ENCODE data around the gene ALG5.

The ALG5 gene

DNA sequence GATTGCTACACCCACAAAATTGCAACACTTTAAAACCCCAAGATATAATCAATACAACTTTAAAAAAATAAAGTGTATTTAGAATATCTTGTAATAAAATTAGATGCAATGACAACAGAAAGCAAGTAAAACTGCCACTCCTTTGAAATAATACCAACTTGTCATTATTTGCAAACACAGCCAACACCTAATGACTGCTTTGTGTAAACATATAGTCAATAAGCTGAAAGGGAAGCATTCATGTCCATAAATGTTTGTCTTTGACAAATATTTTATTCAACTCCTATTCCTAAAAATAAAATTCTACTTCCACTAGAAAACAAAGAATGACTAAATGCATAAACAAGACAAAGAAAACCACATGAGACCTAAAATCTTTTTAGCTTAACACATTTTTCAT, 85.7 kb downstream of the ALG5 start:
- DNase-seq = no peak

DNA sequence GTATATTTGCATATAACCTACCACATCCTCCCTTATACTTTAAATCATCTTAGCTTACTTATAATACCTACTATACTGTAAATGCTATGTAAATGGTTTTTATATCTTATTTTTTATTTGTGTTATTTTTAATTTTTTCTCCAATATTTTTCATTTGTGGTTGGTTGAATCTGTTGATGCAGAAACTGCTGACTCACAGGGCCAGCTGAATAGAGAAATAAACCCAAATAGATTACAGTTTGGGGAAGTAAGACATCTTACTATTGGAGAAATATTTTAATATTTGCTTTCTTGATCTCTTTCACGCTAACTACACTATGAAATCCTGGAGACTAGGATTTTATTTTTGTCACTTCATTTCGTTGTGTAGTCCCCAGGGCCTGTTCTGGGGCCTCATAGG, 86.2 kb downstream of the ALG5 start:
- no peak for DNase-seq

DNA sequence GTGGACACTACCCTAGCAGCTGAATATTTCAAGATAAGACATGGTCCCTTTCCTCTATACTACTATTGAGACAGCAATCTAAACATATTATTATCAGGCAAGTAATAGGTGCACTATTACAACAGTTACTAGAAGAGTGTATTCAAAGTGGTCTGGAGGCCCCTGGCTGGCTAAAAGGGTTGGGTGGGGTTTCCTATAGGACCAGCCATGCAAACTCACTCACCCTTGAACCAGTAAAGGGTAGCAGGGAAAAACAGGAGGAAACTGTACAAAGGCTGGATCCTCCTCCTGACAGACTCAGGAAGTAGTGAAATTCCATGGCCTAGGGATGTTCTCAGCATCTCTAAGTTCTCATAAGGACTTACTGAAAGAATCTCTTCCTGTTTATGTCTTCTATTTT, 86.8 kb downstream of the ALG5 start:
- DNase-seq = no peak

DNA sequence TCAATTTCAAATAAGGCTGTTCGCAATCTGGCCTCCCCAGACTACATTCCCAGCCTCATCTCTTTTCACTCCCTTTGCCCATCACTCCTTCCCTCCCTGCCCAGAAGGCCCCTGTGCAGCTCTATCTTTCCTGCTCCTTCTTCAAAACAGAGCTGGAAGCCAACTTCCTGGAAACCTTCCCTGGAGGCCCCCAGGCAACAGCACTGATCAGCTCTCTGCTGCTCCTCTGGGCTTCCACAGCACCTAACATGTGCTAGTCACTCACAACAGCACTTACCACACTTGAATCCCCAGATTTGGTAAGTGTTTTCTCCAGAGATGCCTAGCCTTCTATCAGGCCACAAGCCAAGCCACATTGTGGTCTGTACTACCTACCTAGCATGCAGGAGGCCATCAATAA, 88.6 kb downstream of the ALG5 start:
- no peak for DNase-seq

DNA sequence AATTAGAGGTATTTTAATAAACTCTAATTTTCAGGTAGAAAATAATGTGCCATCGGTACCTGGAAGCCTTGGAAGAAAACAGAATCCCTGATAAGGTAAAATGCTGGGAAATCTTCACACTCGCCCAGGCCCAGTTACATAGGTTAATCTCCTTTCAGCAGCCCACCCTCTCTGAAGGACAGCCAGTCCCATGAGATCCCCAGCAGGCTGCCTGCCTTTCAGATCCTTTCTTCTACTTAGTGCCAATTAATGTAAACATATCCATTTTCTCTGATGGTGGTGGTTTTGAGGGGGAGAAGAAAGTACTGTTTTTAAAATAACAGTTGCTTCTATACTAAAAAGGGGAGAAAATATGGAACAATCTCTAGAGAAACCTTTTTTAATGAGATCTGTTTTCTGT, 91.3 kb downstream of the ALG5 start:
- DNase-seq = no peak

DNA sequence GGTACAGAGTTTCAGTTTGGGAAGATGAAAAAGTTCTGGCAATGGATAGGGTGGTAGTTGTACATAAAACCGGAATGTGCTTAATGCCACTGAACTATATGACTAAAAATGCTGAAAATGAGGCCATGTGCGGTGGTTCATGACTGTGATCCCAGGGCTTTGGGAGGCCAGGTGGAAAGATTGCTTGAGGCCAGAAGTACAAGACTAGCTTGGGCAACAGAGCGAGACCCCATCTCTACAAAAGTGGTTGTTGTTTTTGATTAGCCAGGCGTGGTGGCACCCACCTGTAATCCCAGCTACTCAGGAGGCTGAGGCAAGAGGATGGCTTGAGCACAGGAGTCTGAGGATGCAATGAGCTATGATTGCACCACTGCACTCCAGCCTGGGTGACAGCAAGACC, 91.9 kb downstream of the ALG5 start:
- DNase-seq = no peak

DNA sequence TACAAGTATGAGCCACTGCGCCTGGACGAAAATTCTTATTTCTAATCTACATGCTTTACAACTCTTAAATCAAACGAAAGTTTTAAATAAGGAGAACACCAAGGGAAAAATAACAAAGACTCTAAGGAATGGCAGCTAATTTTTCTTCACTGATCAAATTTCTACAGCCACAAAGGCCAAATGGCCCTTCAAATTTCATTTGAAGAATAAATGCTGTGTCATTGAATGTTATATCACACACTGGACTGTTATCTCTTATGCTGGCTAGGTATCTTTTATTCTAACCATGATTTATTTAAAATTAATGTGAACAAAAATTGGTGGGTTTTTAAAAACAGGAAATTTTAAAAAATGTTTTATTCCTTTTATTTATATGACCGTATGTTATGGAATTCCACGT, 93.2 kb downstream of the ALG5 start:
- no peak for DNase-seq

DNA sequence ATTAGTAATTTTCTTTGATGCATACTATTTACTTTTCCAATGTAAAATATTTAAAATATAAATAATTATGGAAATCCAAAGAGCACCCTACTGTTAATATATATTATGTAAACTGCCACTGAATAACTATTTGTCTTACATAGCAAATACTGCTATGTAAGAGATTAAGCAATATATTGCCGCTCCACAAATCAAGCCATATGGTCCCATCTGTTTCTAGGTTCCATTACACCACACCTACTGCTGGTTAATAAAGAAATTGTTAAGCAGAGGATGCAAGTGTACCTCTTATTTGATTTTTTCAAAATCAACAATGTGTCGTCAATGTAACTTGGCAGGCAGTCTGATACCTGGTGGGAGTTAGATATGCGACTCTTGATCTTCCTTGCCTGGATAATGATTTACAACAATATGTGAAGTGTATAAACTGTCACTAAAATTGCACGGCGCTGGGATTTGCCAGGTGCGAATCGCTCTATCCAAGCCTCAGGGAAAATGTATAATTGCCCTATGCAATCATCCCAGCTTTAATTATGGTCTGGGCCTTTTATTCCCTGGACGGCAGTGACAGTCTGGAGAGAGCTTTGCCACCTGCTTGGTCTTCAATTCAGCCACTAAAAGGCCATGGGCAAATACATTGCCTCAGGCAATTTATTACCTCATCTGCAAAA, 95.1 kb downstream of the ALG5 start:
- no peak for DNase-seq

Measured in activated CD8-positive, alpha-beta memory T cell treated with anti-CD3 and anti-CD28 coated beads, Interleukin-2, amount 50 U/mL, for 48 hours (primary cell).